Esophagus squamous epithelium (tissue), 5 donors: Measurements from ENCODE around the gene PCCA. TPM values are rescaled to one million over a fixed set of nuclear protein-coding genes. Genes with fewer than 3 reads are reported as not detected.

Source experiments
- DNase-seq: peaks from one replicate; lab custom pipeline; 2025; lab: John Stamatoyannopoulos, UW
- H3K27ac ChIP-seq, 4 donors: fragments of 200-600 bp; sonication (generic); one replicate each; pipeline ENCODE4 v1.5.1; 2016 to 2019; ENCODE audit warnings: mild to moderate bottlenecking in 1 of 4
- H3K27me3 ChIP-seq, 4 donors: fragments of 200-600 bp; sonication (generic); 1 replicate in 3 of 4; 2 replicates in 1 of 4; pipeline versions ENCODE4 v1.5.1 to v1.6.0; 2017 to 2021; ENCODE audit warnings: antibody characterized with exemption in 1 of 4
- H3K36me3 ChIP-seq, 3 donors: fragments of 200-600 bp; sonication (generic); one replicate each; pipeline ENCODE4 v1.5.1; 2016 to 2019
- H3K4me1 ChIP-seq, 3 donors: fragments of 200-600 bp; sonication (generic); one replicate each; pipeline ENCODE4 v1.5.1; 2017 to 2019
- H3K4me3 ChIP-seq, 4 donors: fragments of 200-600 bp; sonication (generic); 1 replicate in 3 of 4; 2 replicates in 1 of 4; pipeline ENCODE4 v1.5.1; 2016 to 2019; ENCODE audit warnings: mild to moderate bottlenecking in 2 of 4, moderate library complexity in 1 of 4
- H3K9me3 ChIP-seq, 3 donors: fragments of 200-600 bp; sonication (generic); one replicate each; pipeline ENCODE4 v1.5.1; 2016 to 2019
- CTCF ChIP-seq, 6 experiments: fragments of 450-650 bp in 4 of 6; fragments of 200-600 bp in 2 of 6; sonication (generic) in 2 of 6; IDR thresholded peaks; one replicate each; pipeline ENCODE4 v1.5.1; 2016 to 2019; ENCODE audit warnings: antibody characterized with exemption in 6 of 6, mild to moderate bottlenecking in 4 of 6, moderate library complexity in 4 of 6
- POLR2A ChIP-seq, 4 donors: fragments of 450-650 bp; IDR thresholded peaks; one replicate each; pipeline ENCODE4 v1.6.1; 2017; ENCODE audit warnings: antibody characterized with exemption in 4 of 4, mild to moderate bottlenecking in 4 of 4, moderate library complexity in 3 of 4
- WGBS, 2 donors: methylation state at CpG; one replicate each; pipeline ENCODE4 v1.1.5; 2018; 5-methylcytosine and 5-hydroxymethylcytosine counted together
- intact Hi-C: fragments of 100-400 bp; cut with DNase I; formaldehyde crosslinking; loops from one replicate; pipeline ENCODE4 v1.15.0; 2022
- total RNA-seq, 4 donors: library from RNA; depleted of rRNA; stranded (reverse); fragments of >200 nt; gene quantifications; one replicate each; pipeline ENCODE4 v1.1.0, GENCODE V29; 2016
- donor health status: DM: yes; HTN: yes; CAD: no.

PCCA gene
- total RNA-seq, 4 donors from 2014 or later = 21.5 to 46.5 (median 30.2) TPM

DNA sequence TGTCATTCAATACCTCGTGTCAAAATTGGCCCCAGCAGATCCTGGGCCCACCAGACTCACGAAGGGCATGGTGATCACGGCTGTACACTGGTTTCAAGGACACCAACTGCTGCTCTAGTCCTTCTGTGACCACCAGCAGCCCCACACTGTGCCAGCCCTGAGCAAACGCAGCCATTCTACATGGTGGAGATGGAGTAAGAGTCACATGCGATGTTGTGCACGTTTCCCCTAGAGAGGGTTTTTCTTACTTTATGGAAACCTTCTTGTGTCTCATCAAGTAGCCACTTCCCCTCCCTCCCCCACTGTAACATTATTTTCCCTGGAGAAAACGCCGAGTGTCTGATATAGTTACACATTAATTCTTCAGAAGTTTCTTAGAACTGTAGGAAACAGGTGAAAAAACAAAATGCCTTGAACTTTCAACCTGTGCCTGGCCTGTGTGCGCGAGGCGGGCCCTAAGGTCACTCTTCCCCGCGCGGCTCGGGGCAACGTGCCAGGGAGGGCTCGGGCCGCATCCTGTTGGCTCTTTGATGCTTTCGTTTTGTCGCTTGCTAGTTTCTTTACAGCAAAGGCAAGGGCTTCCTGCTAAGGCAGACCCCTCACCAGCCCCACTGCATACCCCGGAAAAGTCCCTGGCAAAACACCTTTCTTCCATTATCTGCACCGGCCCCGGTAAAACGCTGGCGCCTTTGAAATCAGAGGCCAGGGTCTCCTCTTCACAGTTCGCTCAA is 455.1 kb downstream of the PCCA start:
- Histone ChIP-seq H3K4me3 (peak overlapping the region in 2 of 4 donors; percentile 14 to 37), H3K27me3 (no peaks in the 10 kb centered on the region), H3K36me3 (no peaks in the 10 kb centered on the region), H3K9me3 (no peaks in the 10 kb centered on the region), H3K4me1 (peaks cover 28 to 82% (median 54%) of the 10 kb centered on the region in 3 donors), H3K27ac (peak overlapping the region in 3 of 4 donors; percentile 59 to 78 (median 77))
- TF ChIP-seq CTCF (IDR thresholded peaks at IDR 0.05) (no peak), POLR2A (IDR thresholded peaks at IDR 0.05) (no peak)
- 77 to 90% methylated on average over 25 to 26 of the region's 26 CpGs for WGBS, 2 donors
- intact Hi-C loops = no loop called here
- no peak for DNase-seq

- WGBS, 2 donors = 23 to 60% methylated on average over 3 to 16 of the region's 22 CpGs
- Histone ChIP-seq H3K27ac (peak overlapping the region; percentile 59 to 78 (median 70)), H3K9me3 (no peaks in the 10 kb centered on the region), H3K4me3 (peak overlapping the region in 1 of 4 donors; percentile 37), H3K36me3 (no peaks in the 10 kb centered on the region), H3K27me3 (no peaks in the 10 kb centered on the region), H3K4me1 (peaks cover 28 to 89% (median 54%) of the 10 kb centered on the region in 3 donors)
- intact Hi-C loops = no loop called here
- TF ChIP-seq POLR2A (IDR thresholded peaks at IDR 0.05) (no peak), CTCF (IDR thresholded peaks at IDR 0.05) (no peak)
- DNase-seq = no peak
Measured at GRCh38 chr13:100544866-100545683, 456.2 kb downstream of the PCCA start.

- Histone ChIP-seq H3K27ac (peak overlapping the region; percentile 59 to 78 (median 70)), H3K4me3 (no peak overlapping the region), H3K27me3 (no peaks in the 10 kb centered on the region), H3K4me1 (peaks cover 28 to 87% (median 52%) of the 10 kb centered on the region in 3 donors), H3K36me3 (no peaks in the 10 kb centered on the region), H3K9me3 (no peaks in the 10 kb centered on the region)
- 47 to 66% methylated on average over 4 of the region's 4 CpGs for WGBS, 2 donors
- TF ChIP-seq CTCF (IDR thresholded peaks at IDR 0.05) = no peak
- no peak for TF ChIP-seq POLR2A (IDR thresholded peaks at IDR 0.05)
- DNase-seq = no peak
- intact Hi-C loops = no loop called here
Measured at GRCh38 chr13:100545684-100546061, 456.8 kb downstream of the PCCA start.

DNA sequence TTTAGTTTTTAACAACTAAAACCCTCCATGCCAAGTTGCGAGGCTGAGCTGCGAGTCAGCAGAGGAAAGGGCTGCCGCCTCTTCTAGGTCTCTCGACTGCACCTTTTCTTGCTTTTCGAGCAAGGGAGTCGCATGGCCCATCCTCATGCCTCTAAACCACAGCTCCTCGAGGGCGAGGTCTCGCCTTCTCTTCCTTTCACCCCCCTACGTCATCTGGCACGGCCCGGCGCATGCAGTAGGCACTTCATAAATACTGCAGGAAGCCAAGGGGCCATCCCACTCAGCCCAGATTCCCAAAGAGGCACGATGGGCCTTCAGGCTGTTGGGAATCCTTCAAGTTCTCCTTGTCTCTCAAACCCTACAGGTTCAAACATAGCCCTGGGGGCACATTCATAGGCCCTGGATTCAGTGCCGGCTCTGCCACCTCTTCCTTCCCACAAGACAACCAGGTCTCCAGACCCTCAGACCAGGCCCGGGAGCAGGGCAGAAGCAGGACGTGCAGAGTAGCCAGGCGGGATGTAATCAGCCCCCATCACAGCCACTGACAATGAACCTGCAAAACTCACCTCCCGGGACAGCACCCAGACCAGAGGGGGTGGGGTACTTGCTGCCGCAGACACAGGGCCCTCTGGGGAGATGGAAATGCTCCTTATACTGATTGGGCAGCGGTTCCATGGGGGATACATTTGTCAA is 458.0 kb downstream of the PCCA start:
- Histone ChIP-seq H3K27ac (peak overlapping the region; percentile 37 to 82 (median 76)), H3K9me3 (no peaks in the 10 kb centered on the region), H3K36me3 (no peaks in the 10 kb centered on the region), H3K4me1 (peaks cover 28 to 75% (median 45%) of the 10 kb centered on the region in 3 donors), H3K4me3 (no peak overlapping the region), H3K27me3 (no peaks in the 10 kb centered on the region)
- DNase-seq = no peak
- TF ChIP-seq CTCF (IDR thresholded peaks at IDR 0.05) (no peak), POLR2A (IDR thresholded peaks at IDR 0.05) (no peak)
- 90 to 95% methylated on average over 12 to 18 of the region's 21 CpGs for WGBS, 2 donors
- intact Hi-C loops = no loop called here
